Fibroblast of lung (primary cell): ENCODE measurements around the gene TMCC3.

Experiments
- CTCF ChIP-seq, 2 donors: IDR thresholded peaks in 1 of 2; conservative IDR thresholded peaks in 1 of 2; 1 replicate in 1 of 2; 2 replicates in 1 of 2; pipeline ENCODE4 v1.5.1; 2011 to 2012; ENCODE audit warnings: low read length in 2 of 2, control low read depth in 1 of 2, inconsistent platforms in 1 of 2, low read depth in 1 of 2, mild to moderate bottlenecking in 1 of 2
- EZH2 ChIP-seq: IDR thresholded peaks from 2 replicates; pipeline ENCODE4 v1.5.1; 2012; ENCODE audit warnings: low read length, control low read depth, mild to moderate bottlenecking; ENCODE audit errors: missing control alignments

- no peak for TF ChIP-seq CTCF (conservative IDR thresholded peaks at IDR 0.05 in 1 of 2, IDR thresholded peaks at IDR 0.05 in 1 of 2; ENCODE audit: low read depth in 1 of 2, low read length in 2 of 2)
- no peak for TF ChIP-seq EZH2
Measured at GRCh38 chr12:94561943-94562411, 88.4 kb downstream of the TMCC3 start.
